HL-60/S4 (cell line): Measurements from ENCODE around the gene BPIFA1.

Experiments used
- in situ Hi-C: fragments of 300-500 bp; cut with MboI; formaldehyde crosslinking; loops from 2 replicates; pipeline ENCODE4 v1.14.3; 2022; ENCODE audit warnings: low sequenced_read_pairs

The BPIFA1 gene

DNA sequence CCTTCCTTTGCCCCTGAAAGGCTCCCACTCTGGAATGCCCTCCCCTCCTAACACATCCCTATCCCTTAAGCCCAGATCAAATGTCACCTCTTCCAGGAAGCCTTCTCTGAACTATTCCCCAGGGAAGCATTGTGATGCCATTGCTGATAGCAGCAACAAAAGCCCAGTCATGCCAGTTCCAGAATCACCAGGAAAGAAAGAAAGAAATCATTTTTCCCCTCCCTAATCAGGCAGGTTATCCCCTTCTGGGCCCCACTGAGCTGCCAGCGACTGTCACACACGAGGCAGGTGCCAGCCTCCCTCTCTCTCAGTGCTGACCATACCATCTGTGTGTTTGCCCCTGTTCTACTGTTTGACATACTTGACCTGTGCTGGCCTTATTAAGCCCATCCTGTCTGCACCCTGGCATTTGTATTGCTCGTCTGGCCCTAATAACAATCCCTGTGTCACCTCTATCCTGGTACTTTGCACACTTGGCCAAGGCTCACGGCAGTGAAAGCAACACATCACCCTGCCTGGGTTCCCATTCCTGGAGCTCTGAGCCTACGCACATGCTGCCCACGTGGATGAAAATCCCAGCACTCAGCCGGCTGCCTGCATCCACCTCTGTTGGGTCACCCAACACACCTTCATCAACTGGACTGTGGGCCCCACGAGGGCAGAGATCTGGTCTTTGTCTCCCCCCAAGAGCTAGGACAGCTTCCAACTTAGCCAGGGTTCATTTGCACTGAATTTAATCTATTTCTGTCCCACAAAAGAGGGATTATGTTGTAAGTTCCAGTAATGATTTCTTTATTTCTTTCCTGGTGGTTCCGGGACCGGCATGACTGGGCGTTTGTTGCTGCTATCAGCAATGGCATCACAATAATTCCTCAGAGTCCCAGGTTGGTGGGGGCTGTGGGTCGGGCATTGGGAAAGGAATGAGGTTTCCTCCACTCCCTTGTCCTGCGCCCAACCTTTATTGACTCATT is 42.0 kb downstream of the BPIFA1 start:
- in situ Hi-C loops, result no loop called here

DNA sequence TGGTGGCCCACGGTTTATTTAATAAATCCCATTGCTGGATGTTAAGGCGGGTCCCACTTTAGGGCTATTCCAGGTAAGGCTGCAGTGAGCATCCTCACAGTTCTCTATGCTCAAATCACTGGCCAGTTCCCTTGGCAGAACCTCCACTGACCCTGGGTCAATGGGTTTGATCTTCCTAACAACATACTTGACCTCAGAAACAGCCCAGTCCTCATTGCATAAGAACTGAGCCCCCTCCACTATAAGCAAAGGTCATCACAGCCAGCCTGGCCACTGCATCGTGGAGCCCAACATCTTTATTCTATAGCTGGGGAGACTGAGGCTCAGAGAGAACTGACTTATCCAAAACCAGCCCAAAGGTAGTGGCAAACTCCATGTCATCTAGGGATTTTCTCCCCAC is 42.9 kb downstream of the BPIFA1 start:
- in situ Hi-C loops, result no loop called here

DNA sequence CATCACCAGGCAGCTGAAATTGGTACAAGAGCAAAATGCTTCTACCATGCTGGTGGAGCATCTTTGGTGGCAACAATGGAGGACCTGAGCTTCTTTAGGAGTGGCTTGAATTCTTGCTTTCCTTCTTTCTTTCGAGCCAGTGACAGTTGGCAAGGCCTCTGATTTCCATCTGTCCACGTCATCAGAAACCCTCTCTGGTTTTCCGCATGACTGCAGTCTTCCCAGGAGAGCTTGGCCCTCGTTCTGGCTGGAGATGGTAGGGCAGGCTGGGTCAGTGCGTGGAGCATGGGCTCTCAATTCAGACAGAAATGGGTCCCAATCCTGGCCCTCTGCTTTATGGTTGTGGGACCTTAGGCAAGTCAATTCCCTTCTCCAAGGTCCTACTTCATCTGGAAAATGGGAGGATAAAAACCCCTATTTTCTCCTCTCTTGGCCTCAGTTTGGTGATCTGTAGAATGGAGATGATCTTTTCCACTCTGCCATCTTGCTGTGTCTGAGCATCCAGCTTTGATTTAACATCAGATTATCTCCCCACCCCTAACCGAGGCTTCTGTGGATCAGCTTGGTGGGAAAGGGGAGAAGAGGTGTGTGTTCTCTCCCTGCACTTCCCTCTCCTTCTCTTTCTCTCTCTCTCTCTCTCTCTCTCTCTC is 43.6 kb downstream of the BPIFA1 start:
- in situ Hi-C loops, result no loop called here

DNA sequence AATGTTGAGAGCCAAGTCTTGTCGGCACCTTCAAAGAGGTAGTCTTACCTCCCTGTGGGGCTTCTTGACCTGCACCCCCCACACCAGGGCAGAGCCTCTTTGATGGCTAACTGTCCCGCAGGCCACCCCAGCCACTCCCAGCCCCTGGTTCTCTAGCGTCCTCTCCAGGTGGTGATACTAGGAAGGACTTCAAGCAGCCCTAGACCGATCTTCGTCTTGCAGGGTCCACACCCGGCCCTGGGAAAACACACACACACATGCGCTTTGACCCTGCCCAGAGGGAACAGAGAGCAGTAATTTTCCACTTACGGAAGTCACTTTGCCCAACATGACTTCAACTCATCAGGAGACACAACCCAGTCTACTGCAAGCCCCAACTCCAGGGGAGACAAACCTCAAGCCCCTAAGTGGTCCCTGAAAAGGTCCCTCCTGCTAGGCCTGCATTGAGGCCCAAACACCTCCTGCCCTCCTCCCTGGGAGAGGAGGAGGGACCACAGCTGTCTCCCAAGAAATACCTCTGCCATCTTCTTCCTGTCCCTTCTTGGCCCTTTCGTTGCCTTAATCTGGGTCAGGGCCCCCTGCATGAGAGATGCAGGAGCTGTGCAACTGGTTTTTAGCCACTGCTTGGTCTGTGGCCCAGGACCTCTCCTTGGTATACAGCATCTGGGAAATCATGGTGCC is 44.3 kb downstream of the BPIFA1 start:
- in situ Hi-C loops, result no loop called here

DNA sequence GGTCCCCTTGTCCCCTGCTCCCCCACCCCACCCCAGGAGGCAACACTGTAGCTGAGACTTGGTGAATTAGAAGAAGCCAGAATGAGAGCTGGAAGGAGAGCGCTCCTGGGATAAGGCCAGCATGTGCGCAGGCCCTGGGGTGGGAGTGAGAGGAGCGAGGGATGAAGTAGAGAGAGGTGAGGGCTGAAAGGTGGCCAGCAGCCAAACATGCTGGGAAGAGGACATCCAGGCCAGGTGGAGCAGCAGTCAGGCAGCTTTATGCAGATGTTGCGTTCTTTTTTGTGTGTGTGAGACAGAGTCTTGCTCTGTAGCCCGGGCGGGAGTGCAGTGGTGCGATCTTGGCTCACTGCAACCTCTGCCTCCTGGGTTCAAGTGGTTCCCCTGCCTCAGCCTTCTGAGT is 45.0 kb downstream of the BPIFA1 start:
- in situ Hi-C loops, result no loop called here

DNA sequence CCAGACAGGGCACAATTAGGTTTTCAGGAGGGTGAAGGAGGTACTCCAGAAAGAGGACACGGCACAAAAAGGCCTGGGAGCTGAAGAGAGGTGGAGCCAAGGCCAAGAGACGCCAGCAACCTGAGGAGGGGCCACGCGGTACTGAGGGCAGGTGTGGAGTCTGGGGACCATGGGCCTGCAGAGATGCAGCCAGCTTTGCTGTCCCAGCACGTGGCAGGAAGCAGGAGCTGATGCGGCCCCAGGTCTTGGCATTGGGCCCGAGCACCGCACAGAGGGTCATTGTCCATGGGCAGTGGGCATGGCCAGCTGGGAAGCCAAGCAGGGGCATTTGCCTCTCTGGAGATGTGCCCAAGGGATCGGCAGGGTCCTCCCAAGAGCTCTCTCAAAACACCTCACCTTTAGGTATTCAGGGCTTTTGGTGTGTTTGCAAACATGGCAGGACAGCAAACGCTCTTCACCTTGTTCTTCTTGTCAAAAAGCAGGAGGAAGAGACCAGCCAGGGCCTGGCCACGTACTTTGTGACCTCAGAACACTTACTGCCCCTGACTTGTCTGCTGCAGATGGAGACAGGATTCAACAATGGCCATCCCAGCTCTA is 45.9 kb downstream of the BPIFA1 start:
- in situ Hi-C loops, result no loop called here

DNA sequence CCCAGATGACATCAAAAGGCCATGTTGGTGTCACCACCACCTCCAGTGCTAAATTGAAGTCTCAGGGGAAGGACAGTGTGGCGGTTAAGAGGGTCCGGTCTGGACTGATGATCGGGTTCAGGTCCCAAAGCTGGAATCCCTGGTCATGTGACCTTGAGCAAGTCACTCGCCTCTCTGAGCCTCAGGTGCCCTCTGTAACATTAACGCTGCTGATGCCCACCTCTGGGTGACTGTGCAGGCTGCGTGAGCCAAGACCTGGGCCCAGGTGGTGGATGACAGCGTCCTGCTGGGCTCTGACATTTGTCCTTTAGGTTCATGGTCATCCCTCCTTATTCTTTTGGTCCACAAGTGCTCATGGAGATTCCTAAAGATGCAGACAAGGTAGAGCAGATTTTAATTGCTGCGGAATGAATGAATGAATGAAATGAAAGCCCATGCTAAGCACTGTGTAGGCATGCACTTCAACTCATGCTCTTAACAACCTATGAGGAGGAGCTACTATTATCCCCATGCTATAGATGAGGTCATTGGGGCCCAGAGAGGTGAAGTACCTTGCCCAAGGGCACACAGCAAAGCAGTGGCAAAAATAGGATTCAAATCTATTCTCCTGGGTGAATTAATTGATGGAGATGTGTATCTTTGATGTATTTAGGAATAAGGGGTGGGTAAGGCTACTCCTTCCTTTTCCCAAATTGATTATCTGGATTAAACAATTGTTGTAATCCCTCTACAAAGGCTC is 46.6 kb downstream of the BPIFA1 start:
- in situ Hi-C loops, result no loop called here

DNA sequence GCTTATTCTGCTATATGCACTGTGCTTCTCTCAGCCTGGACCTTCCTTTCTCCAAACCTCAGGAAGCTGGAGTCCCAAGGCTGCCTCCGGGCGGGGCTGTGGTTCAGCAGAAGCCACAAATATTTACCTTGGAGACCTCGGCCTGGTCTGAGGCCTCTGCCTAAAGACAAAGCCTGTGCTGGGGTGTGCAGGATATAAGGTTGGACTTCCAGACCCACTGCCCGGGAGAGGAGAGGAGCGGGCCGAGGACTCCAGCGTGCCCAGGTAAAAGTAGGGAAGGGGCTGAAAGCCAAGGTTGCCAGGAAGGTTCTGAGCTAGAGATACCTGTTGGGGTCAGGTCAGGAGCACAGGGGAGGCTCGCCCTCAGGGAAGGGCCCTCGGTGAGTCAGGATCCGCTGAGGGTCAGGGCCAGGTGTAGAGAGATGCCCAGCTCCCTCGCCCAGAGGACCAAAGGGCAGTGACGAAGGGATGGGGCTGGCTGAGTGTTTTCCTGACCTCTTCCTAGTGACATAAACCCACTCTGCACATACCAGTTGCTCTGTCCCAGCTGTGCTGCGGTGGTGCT is 47.3 kb downstream of the BPIFA1 start, which contains the start of gene BPIFB1:
TSS of gene BPIFB1 (plus strand) at position 224 of the 565 bp plus-strand sequence. CDS start 2,860 bp downstream, outside the sequence.
- in situ Hi-C loops, result no loop called here

DNA sequence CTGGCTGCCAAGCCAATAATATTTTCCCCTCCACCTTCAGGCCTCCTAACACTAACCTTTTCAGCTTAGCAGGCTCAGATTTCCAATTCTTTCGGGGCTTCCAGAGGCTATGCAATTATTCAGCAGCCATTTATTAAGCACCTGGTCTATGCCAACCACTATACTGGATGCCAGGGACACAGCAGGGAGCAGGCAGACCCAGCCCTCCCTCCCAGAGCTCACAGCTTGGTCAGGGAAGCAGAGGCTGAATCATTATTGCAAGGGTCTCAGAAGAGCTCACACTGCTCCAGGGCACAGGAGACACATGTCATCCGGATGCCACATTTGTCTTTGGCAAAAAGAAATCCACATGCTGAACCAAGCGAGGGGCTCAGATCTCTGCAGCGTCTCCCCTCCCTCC is 48.5 kb downstream of the BPIFA1 start:
- in situ Hi-C loops, result no loop called here

DNA sequence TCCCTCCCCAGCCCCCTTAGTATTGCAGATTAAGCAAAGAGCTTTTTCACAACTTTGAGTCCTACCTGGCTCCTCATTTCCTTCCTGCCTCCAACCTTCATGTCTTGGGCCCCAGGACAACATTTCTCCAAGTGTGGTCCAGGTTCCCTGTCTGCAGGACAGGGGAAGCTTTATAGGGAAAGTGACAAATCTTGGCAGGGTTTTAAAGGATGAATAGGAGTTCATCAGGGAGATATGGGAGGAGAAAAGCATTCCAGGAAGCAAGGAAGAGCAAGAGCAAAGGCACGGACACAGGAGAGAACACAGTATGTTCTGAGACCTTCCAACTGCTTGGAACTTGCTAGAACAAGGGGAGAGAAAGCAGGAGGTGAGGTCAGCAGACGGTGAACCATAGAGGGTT is 49.1 kb downstream of the BPIFA1 start:
- in situ Hi-C loops, result no loop called here

DNA sequence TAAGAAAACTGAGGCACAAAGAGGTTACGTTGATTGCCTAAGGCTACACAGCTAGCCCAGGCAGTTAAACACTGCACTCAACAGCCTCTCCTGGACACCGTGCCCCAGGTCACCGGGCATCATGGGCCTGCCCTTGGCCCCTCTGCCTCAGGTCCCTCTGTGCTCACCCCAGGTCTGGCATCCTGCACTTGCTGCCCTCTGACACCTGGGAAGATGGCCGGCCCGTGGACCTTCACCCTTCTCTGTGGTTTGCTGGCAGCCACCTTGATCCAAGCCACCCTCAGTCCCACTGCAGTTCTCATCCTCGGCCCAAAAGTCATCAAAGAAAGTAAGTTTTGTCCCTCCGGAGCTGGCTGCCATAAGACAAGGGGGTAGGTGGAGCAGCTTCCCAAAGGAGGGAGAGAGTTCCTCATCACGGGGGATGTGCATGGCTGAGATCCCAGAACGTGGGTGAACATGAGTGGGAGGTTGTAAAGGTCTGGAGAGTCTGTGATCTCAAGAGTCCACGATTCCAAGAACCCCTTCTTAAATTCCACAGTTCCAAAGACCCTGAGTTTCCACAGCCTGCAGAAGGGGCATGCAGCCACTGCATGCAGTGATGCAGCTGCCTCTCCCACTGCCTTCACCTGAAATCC is 50.2 kb downstream of the BPIFA1 start:
- in situ Hi-C loops, result no loop called here

DNA sequence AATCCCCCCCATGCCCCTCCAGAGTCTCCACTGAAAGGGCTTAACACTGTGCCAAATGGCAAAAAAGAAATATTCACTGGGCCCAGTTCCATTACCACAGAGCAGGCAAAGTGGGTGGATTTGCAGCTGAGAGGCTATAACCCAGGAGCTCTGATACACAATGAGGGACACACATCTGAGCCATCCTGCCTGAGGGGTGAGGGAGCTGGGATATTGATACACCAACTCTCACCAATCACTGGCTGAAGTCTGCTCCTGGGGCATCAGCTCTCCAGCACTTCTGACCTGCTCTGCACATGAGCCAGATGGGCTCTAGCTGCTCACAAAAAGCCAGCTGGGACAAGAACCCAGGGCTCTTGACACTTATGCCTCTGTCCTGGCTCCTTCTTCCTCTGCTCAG is 52.1 kb downstream of the BPIFA1 start:
- in situ Hi-C loops, result no loop called here

DNA sequence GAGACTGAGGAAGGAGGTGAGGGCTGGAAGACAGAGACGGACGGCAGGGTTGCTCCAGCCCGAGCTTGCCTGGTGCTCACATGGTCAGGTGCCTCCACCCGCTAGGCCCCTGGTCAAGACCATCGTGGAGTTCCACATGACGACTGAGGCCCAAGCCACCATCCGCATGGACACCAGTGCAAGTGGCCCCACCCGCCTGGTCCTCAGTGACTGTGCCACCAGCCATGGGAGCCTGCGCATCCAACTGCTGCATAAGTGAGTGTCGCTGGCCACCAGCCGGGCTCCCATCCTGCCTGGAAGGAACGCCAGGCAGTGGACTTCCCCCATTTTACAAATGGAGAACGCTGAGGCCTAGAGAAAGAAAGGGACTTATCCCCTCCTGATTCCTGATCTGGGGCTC is 55.1 kb downstream of the BPIFA1 start:
- in situ Hi-C loops, result no loop called here

DNA sequence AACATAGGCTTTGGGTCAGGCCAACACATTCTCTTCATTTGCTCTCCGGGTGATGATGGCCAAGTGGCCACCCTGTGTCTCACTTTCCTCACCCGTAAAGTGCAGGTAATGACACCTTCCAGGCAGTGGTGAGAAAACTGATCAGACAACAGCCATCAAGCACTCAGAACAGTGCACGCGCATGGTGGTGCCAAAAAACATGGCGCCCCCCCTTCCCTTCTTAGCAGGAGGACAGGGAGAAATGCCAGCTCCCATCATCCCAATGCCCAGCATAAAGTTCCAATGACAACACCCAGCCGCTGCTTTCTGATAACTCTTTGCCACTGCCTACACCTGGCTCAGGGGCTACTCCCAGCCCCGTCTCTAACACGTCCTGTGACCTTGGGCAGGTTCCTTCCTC is 55.6 kb downstream of the BPIFA1 start:
- in situ Hi-C loops, result no loop called here

DNA sequence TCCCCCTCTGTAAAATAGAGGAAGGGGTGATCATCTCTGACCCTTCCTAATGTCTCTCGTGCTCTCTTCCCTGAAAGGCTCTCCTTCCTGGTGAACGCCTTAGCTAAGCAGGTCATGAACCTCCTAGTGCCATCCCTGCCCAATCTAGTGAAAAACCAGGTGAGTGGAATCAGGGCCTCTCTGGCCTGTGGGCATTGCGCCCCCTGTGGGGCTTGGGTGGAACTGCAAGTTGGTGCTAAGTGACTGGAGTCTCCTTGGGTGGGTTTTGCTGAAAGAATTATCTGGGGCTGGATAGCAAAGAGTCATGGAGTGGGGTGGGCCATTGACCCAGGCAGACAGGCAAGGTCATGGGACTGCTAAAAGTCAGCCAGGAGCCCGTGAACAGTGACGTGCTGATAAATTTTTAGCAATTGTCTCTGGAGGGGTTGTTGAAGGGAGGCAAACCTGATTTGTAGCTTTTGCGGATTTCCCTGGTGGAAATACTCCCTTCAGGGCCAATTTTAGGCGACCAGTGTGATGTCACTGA is 56.1 kb downstream of the BPIFA1 start:
- in situ Hi-C loops, result no loop called here
